ENCODE data around the gene SCNN1A.

GRCh38 chr12:6386038-6386437 lies 10.7 kb upstream of the SCNN1A start:
- TF ChIP-seq, protein P1, sequence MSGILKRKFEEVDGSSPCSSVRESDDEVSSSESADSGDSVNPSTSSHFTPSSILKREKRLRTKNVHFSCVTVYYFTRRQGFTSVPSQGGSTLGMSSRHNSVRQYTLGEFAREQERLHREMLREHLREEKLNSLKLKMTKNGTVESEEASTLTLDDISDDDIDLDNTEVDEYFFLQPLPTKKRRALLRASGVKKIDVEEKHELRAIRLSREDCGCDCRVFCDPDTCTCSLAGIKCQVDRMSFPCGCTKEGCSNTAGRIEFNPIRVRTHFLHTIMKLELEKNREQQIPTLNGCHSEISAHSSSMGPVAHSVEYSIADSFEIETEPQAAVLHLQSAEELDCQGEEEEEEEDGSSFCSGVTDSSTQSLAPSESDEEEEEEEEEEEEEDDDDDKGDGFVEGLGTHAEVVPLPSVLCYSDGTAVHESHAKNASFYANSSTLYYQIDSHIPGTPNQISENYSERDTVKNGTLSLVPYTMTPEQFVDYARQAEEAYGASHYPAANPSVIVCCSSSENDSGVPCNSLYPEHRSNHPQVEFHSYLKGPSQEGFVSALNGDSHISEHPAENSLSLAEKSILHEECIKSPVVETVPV (CRISPR knock-in tag; IDR thresholded peaks at IDR 0.05) = no peak
- TF ChIP-seq, protein P2, sequence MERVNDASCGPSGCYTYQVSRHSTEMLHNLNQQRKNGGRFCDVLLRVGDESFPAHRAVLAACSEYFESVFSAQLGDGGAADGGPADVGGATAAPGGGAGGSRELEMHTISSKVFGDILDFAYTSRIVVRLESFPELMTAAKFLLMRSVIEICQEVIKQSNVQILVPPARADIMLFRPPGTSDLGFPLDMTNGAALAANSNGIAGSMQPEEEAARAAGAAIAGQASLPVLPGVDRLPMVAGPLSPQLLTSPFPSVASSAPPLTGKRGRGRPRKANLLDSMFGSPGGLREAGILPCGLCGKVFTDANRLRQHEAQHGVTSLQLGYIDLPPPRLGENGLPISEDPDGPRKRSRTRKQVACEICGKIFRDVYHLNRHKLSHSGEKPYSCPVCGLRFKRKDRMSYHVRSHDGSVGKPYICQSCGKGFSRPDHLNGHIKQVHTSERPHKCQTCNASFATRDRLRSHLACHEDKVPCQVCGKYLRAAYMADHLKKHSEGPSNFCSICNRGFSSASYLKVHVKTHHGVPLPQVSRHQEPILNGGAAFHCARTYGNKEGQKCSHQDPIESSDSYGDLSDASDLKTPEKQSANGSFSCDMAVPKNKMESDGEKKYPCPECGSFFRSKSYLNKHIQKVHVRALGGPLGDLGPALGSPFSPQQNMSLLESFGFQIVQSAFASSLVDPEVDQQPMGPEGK (CRISPR knock-in tag; IDR thresholded peaks at IDR 0.05; ENCODE audit: borderline replicate concordance) = no peak
- TF ChIP-seq ZFP30 (CRISPR knock-in tag; IDR thresholded peaks at IDR 0.05) (no peak), BACH2 (CRISPR knock-in tag; IDR thresholded peaks at IDR 0.05; ENCODE audit: borderline replicate concordance) (no peak), PPARA (CRISPR knock-in tag; IDR thresholded peaks at IDR 0.05; ENCODE audit: borderline replicate concordance) (no peak), ZC3H10 (CRISPR knock-in tag; IDR thresholded peaks at IDR 0.05) (no peak), TOX (CRISPR knock-in tag; IDR thresholded peaks at IDR 0.05; ENCODE audit: borderline replicate concordance) (no peak)
- TF ChIP-seq, protein P3, sequence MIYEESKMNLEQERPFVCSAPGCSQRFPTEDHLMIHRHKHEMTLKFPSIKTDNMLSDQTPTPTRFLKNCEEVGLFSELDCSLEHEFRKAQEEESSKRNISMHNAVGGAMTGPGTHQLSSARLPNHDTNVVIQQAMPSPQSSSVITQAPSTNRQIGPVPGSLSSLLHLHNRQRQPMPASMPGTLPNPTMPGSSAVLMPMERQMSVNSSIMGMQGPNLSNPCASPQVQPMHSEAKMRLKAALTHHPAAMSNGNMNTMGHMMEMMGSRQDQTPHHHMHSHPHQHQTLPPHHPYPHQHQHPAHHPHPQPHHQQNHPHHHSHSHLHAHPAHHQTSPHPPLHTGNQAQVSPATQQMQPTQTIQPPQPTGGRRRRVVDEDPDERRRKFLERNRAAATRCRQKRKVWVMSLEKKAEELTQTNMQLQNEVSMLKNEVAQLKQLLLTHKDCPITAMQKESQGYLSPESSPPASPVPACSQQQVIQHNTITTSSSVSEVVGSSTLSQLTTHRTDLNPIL (CRISPR knock-in tag; IDR thresholded peaks at IDR 0.05; ENCODE audit: low read depth) = no peak
